NT2/D1 (cell line): ENCODE data around the gene LRP8.

ENCODE experiments used
- SUZ12 ChIP-seq: IDR thresholded peaks from 2 replicates; pipeline ENCODE4 v1.6.1; 2011; ENCODE audit not compliant: insufficient read length, insufficient read depth; ENCODE audit errors: extremely low read depth
- YY1 ChIP-seq: IDR thresholded peaks from 2 replicates; pipeline ENCODE4 v1.6.1; 2011; ENCODE audit not compliant: insufficient read length, insufficient read depth
- ZNF274 ChIP-seq: IDR thresholded peaks from 2 replicates; pipeline ENCODE4 v1.6.1; 2011; ENCODE audit warnings: mild to moderate bottlenecking, low read depth, low read length

- TF ChIP-seq SUZ12 = no peak
- TF ChIP-seq YY1 = no peak
- no peak for TF ChIP-seq ZNF274
Measured at GRCh38 chr1:53368314-53369033, 40.6 kb upstream of the LRP8 start.
